ENCODE results near the gene SMAGP.
"Not testable (repeated sequence)": the region's sequence is repeated elsewhere in the genome, so short reads cannot be mapped to it uniquely, and the experiment has no call there.

SMAGP gene

DNA sequence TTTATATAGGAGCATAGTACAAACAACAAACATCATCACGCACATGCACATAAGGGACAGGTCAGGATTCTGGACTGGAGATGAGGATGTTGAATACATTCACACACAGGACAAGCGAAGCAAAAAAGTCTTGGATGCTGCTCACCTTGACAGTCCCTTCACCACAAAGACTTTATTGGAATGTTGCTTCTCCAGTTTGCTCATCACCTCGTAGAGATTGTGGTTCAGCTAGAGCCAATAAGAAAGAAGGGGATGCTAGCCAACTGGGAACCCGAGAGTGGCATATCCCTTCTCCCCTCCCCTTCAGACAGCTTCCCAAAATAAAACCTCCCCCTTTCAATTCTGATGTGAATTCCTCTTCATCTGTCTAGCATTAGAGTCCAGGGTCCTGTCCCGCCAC is 25.4 kb upstream of the SMAGP start:
- no peak for DNase-seq (ENCODE audit: low read depth, low spot score)
- no peak overlapping the region for H3K4me3 ChIP-seq (ENCODE audit: low read depth, low read length)
- in situ Hi-C loops (cut with HindIII; ENCODE audit: low sequenced_read_pairs), result no loop called here
- TF ChIP-seq, protein P1, sequence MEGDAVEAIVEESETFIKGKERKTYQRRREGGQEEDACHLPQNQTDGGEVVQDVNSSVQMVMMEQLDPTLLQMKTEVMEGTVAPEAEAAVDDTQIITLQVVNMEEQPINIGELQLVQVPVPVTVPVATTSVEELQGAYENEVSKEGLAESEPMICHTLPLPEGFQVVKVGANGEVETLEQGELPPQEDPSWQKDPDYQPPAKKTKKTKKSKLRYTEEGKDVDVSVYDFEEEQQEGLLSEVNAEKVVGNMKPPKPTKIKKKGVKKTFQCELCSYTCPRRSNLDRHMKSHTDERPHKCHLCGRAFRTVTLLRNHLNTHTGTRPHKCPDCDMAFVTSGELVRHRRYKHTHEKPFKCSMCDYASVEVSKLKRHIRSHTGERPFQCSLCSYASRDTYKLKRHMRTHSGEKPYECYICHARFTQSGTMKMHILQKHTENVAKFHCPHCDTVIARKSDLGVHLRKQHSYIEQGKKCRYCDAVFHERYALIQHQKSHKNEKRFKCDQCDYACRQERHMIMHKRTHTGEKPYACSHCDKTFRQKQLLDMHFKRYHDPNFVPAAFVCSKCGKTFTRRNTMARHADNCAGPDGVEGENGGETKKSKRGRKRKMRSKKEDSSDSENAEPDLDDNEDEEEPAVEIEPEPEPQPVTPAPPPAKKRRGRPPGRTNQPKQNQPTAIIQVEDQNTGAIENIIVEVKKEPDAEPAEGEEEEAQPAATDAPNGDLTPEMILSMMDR (IDR thresholded peaks at IDR 0.05; ENCODE audit: low read depth, low read length), result no peak

DNA sequence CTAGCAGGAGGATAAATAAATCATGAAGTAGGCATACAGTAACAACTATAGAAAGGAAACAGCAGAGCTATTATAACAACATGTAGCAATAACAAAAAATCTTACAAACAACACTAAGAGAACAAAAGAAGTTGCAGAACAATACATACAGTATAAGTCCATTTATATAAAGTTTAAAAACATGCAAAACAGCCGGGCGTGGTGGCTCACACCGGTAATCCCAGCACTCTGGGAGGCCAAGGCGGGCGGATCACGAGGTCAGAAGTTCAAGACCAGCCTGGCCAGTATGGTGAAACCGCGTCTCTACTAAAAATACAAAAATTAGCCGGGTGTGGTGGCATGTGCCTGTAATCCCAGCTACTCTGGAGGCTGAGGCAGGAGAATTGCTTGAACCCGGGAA is 23.9 kb upstream of the SMAGP start:
- DNase-seq (ENCODE audit: low read depth, low spot score); H3K4me3 ChIP-seq (ENCODE audit: low read depth, low read length); in situ Hi-C loops (cut with HindIII; ENCODE audit: low sequenced_read_pairs): not testable (repeated sequence)

DNA sequence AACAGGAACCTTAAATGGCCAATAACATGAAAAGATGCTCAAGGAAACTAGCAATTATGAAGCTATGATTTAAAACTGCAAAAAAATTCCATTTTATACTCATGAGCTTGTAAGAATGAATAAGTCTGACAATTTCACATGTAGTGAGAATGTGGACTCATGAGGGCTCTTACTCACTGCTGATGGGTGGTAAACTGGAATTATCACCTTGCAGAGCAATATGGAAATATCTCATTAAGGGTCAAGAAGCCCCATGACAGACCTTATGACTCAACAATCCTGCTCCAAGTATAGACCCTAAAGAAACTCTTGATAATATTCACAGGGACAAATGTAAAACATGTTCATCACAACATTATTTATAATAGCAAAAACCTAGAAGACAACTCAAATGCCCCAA is 23.5 kb upstream of the SMAGP start:
- H3K4me3 ChIP-seq (ENCODE audit: low read depth, low read length), result no peak overlapping the region
- no peak for DNase-seq (ENCODE audit: low read depth, low spot score)
- TF ChIP-seq, protein P1 (IDR thresholded peaks at IDR 0.05; ENCODE audit: low read depth, low read length), result no peak
- in situ Hi-C loops (cut with HindIII; ENCODE audit: low sequenced_read_pairs), result no loop called here

DNA sequence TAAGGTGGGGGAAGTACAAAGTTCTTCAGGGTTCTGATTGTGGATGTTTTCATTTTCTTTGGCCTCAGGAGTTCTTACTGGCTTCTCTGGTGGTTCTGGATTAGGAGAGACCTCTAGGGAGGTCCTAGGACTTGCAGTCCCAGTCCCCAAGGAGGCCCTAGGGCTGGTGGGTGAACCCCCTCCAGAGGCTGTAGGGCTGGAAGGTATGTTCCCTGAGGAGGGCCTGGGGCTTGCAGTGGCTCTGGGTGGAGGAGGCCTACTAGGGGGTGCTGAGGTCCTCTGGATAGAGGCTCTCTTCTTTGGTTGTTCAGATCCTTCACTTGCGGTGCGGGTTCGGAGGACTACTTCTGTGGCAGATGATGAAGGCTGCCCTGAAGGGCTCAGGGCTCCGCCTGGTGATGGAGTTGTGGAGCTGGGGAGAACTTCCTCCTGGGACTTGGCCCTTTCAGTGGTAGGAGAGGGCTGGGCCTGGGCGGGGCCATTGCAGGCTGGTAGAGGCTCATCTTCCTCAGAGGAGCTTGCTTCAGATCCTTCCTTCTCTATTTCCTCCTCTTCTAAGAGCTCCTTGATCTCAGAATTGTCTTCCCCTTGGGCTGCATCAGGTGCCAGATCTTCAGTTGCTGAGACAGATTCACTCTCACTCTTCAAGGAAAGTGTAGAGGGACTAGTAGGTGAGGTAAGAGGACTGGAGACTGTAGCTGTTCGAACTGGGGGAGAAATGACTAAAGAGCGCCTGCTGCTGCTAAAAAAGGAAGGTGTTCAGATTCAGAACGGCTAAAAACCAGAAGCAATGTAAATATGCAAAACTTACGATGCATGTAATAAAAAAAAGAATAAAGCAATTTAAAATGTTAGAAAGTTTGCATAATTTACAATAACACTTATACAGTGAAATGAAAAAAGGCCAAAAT is 21.6 kb upstream of the SMAGP start:
- H3K4me3 ChIP-seq (ENCODE audit: low read depth, low read length); in situ Hi-C loops (cut with HindIII; ENCODE audit: low sequenced_read_pairs); DNase-seq (ENCODE audit: low read depth, low spot score): not testable (repeated sequence)

DNA sequence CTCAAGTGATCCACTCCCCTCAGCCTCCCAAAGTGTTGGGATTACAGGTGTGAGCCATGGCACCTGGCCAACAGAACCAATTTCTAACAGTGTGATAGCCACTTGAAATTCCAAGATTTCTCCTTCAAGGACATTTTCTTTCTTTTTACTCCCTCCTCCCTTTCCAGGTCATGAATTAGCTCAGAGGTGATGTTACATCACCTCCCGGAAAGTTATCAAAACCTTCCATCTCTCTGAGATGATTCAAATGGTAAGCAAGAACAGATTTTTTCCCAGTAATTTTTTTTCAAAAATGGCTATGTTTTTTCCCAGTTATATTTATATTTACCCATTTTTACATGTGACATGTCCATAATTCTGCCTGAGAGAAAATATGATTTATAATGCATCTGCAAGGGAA is 15.6 kb upstream of the SMAGP start:
- TF ChIP-seq, protein P1 (IDR thresholded peaks at IDR 0.05; ENCODE audit: low read depth, low read length), result no peak
- no peak overlapping the region for H3K4me3 ChIP-seq (ENCODE audit: low read depth, low read length)
- in situ Hi-C loops (cut with HindIII; ENCODE audit: low sequenced_read_pairs), result no loop called here
- no peak for DNase-seq (ENCODE audit: low read depth, low spot score)

DNA sequence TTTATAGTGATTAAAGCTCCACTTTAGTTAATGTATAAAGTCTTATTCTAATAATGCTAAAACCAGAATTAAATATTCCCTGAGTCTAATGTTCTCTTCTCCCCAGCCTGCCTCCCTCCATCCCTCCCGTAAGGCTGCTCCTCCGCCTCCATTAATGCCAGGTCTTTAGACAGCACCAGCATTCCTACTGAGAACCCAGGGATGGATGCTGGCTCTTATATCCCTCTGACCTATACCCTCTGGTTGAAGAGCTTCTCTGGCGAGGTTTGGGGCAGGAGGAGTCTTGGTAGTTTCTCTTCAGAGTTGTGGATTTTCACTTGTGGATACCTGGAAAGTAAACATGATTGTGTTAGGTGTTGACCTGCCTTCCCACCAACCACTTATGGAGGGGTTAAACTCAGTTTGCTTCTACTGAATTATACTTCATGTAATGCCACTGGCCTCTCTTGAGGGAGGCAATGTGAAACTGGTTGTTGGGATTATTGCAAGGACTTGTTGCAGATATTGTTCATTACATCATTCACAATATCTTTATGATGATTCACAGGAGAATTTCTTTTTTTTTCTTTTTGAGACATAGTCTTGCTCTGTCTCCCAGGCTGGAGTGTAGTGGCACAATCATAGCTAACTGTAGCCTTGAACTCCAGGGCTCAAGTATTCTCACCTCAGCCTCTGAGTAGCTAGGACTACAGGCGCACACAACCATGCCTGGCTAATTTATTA is 11.1 kb upstream of the SMAGP start:
- in situ Hi-C loops (cut with HindIII; ENCODE audit: low sequenced_read_pairs), result no loop called here
- TF ChIP-seq, protein P1 (IDR thresholded peaks at IDR 0.05; ENCODE audit: low read depth, low read length), result no peak
- DNase-seq (ENCODE audit: low read depth, low spot score), result peak; percentile 47
- no peak overlapping the region for H3K4me3 ChIP-seq (ENCODE audit: low read depth, low read length)

DNA sequence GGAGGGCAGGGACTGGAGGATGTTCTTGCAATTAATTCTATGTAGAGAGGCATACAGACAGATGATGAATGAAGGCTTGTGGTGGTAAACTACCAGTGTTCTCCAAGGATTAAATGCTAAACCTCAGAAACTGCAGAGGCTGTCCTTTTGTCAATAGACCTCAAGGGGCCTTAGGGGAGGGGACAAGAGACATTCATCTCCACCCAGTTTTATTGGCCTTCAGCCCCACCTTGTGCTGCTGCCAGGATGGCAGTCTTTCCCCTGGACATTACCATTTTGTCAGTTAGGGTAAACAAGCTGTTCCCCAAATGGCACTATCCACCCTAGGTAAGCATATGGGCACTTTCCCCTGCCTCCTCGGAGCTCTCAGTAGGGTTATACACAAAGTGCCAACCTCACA is 4.9 kb upstream of the SMAGP start:
- DNase-seq (ENCODE audit: low read depth, low spot score), result no peak
- H3K4me3 ChIP-seq (ENCODE audit: low read depth, low read length), result no peak overlapping the region
- in situ Hi-C loops (cut with HindIII; ENCODE audit: low sequenced_read_pairs), result no loop called here
- TF ChIP-seq, protein P1 (IDR thresholded peaks at IDR 0.05; ENCODE audit: low read depth, low read length), result no peak

DNA sequence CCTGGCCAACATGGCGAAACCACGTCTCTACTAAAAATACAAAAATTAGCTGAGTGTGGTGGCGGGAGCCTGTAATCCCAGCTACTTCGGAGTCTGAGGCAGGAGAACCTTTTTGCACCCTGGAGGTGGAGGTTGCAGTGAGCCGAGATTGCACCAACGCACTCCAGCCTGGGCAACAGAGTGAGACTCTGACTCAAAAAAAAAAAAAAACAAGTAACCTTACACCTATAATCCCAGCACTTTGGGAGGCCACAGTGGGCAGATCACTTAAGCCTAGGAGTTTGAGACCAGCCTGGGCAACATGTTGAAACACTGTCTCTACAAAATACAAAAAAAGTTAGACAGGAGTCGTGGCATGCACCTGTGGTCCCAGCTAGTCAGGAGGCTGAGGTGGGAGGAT is 2.6 kb upstream of the SMAGP start:
- in situ Hi-C loops (cut with HindIII; ENCODE audit: low sequenced_read_pairs); H3K4me3 ChIP-seq (ENCODE audit: low read depth, low read length); DNase-seq (ENCODE audit: low read depth, low spot score): not testable (repeated sequence)

Data from astrocyte of the spinal cord (primary cell).